K562 (cell line): ENCODE measurements around the gene GAB2. TPM values are rescaled to one million over a fixed set of nuclear protein-coding genes. Genes with fewer than 3 reads are reported as not detected.
A peak's percentile ranks its signal among the peaks of the same experiment; 100 is the strongest.

Experiments
- ATAC-seq: fragments of 200-7000 bp; cut with Tn5 transposase; 3 replicates; pipeline ENCODE4 v1.9.1; 2020; ENCODE audit warnings: moderate library complexity
- BruUV-seq: library from RNA; stranded (reverse); fragments of 400-500 nt; replicated peaks from 2 replicates; lab custom pipeline; 2021; lab: Mats Ljungman, UMichigan
- CTCF ChIA-PET: fragments of 300-600 bp; formaldehyde crosslinking; extraction: SDS; loops from one replicate; lab custom pipeline; 2021; ENCODE audit warnings: low intra/inter-chr PET ratio; lab: Yijun Ruan, JAX
- POLR2A ChIA-PET: fragments of 300-600, 350-650 bp; sonication (Branson Sonifier 250); formaldehyde crosslinking; extraction: SDS; loops from one replicate; lab custom pipeline; 2021; ENCODE audit warnings: antibody characterized with exemption, inconsistent platforms; lab: Yijun Ruan, JAX
- DNase-seq, 4 experiments: peaks; one replicate each; pipeline versions ENCODE4 v3.0.0 to v3.0.0-alpha.2; 2011 to 2018; ENCODE audit warnings: low spot score in 3 of 4, mixed read lengths in 3 of 4; ENCODE audit errors: extremely low read depth in 1 of 4
- FAIRE-seq: peaks from 2 replicates; lab custom pipeline; 2011; peaks lifted over from hg19 to GRCh38; lab: Jason Lieb, UNC
- H2AFZ ChIP-seq: 2 replicates; pipeline ENCODE4 v1.6.0; 2011; ENCODE audit warnings: low read depth, low read length, control low read depth, inconsistent platforms
- H3K27ac ChIP-seq: fragments of 200-600 bp; 3 replicates; pipeline ENCODE4 v1.8.0; 2011; ENCODE audit warnings: low read depth, mild to moderate bottlenecking, control low read depth, inconsistent platforms, low read length, moderate library complexity, mixed read lengths; ENCODE audit errors: extremely low read depth
- H3K27me3 ChIP-seq, 2 experiments: fragments of 300-600 bp in 1 of 2; 2 replicates in 1 of 2; 3 replicates in 1 of 2; pipeline versions ENCODE4 v1.6.0 to v1.8.0; 2011; ENCODE audit warnings: inconsistent platforms in 2 of 2, low read length in 2 of 2, mild to moderate bottlenecking in 1 of 2, mixed read lengths in 1 of 2, moderate library complexity in 1 of 2; ENCODE audit not compliant: control insufficient read depth in 2 of 2, insufficient read depth in 2 of 2
- H3K36me3 ChIP-seq: fragments of 300-600 bp; 3 replicates; pipeline ENCODE4 v1.8.0; 2011; ENCODE audit warnings: mild to moderate bottlenecking, low read length, inconsistent platforms; ENCODE audit not compliant: control insufficient read depth, insufficient read depth
- H3K4me1 ChIP-seq, 2 experiments: fragments of 200-600 bp in 1 of 2; replicated peaks in 1 of 2; 2 replicates in 1 of 2; 3 replicates in 1 of 2; pipeline versions ENCODE4 v1.5.1 to v1.8.0; 2011; ENCODE audit warnings: inconsistent platforms in 2 of 2, low read length in 2 of 2, mild to moderate bottlenecking in 1 of 2, mixed read lengths in 1 of 2, moderate library complexity in 1 of 2; ENCODE audit not compliant: control insufficient read depth in 2 of 2, insufficient read depth in 2 of 2
- H3K4me2 ChIP-seq: 2 replicates; pipeline ENCODE4 v1.6.1; 2011; ENCODE audit warnings: low read length, control low read depth, inconsistent platforms, mixed read lengths; ENCODE audit not compliant: insufficient read depth
- H3K4me3 ChIP-seq: fragments of 200-600 bp; sonication (generic), shearing (Covaris generic); 2 replicates; pipeline ENCODE4 v1.5.1; 2016; ENCODE audit warnings: control low read depth, inconsistent platforms
- H3K79me2 ChIP-seq: fragments of 200-600 bp; 3 replicates; pipeline ENCODE4 v1.8.0; 2011; ENCODE audit warnings: low read length, inconsistent platforms; ENCODE audit not compliant: control insufficient read depth, insufficient read depth
- H3K9ac ChIP-seq, 2 experiments: 2 replicates each; pipeline versions ENCODE4 v1.6.0 to v1.6.1; 2011; ENCODE audit warnings: low read depth in 2 of 2, low read length in 2 of 2, control low read depth in 1 of 2, inconsistent platforms in 1 of 2, mild to moderate bottlenecking in 1 of 2, mixed read lengths in 1 of 2; ENCODE audit not compliant: insufficient read depth in 1 of 2
- H3K9me1 ChIP-seq: one replicate; pipeline ENCODE4 v1.6.0; 2011; ENCODE audit warnings: inconsistent platforms, mild to moderate bottlenecking, low read length, moderate library complexity; ENCODE audit not compliant: control insufficient read depth, insufficient read depth
- H3K9me3 ChIP-seq: replicated peaks from 2 replicates; pipeline ENCODE4 v1.5.1; 2011; ENCODE audit warnings: low read depth, low read length, inconsistent platforms; ENCODE audit not compliant: control insufficient read depth, insufficient read depth
- H4K20me1 ChIP-seq: replicated peaks from 2 replicates; pipeline ENCODE4 v1.6.1; 2011; ENCODE audit warnings: low read length, inconsistent platforms, mixed read lengths; ENCODE audit not compliant: control insufficient read depth, insufficient read depth
- CBFA2T2 ChIP-seq: fragments of 450-650 bp; conservative IDR thresholded peaks from 2 replicates; pipeline ENCODE4 v1.6.1; 2017; ENCODE audit warnings: mild to moderate bottlenecking
- CBFA2T3 ChIP-seq: fragments of 450-650 bp; IDR thresholded peaks from 2 replicates; pipeline ENCODE4 v1.6.1; 2017
- CXXC5 ChIP-seq: fragments of 250-450 bp; sonication (Bioruptor Pico); IDR thresholded peaks from 2 replicates; pipeline ENCODE4 v1.8.0; 2022; ENCODE audit warnings: inconsistent platforms, mild to moderate bottlenecking, moderate library complexity
- DACH1 ChIP-seq: fragments of 450-650 bp; IDR thresholded peaks from 2 replicates; pipeline ENCODE4 v1.6.1; 2018; ENCODE audit not compliant: partially characterized antibody
- HNRNPK ChIP-seq: fragments of 200-400 bp; formaldehyde crosslinking; IDR thresholded peaks from one replicate; pipeline ENCODE4 v1.6.1; 2018; ENCODE audit warnings: mild to moderate bottlenecking, low read depth, low read length; ENCODE audit not compliant: poor library complexity, severe bottlenecking
- MEIS2 ChIP-seq: fragments of 450-650 bp; IDR thresholded peaks from 2 replicates; pipeline ENCODE4 v1.6.1; 2014; ENCODE audit warnings: mild to moderate bottlenecking; ENCODE audit not compliant: partially characterized antibody
- NFIC ChIP-seq: fragments of 450-650 bp; IDR thresholded peaks from 2 replicates; pipeline ENCODE4 v1.6.1; 2017; ENCODE audit warnings: mild to moderate bottlenecking, inconsistent platforms
- POU5F1 ChIP-seq: fragments of 150-350 bp; IDR thresholded peaks from 2 replicates; pipeline ENCODE4 v1.6.1; 2014; ENCODE audit warnings: borderline replicate concordance, low read length, low read depth, mild to moderate bottlenecking; ENCODE audit not compliant: partially characterized antibody
- SOX6 ChIP-seq: fragments of 450-650 bp; IDR thresholded peaks from 2 replicates; pipeline ENCODE4 v1.6.1; 2014; ENCODE audit warnings: mild to moderate bottlenecking
- TEAD2 ChIP-seq: fragments of 450-650 bp; IDR thresholded peaks from 2 replicates; pipeline ENCODE4 v1.6.1; 2016; ENCODE audit warnings: missing genetic modification characterization, control low read depth, missing compliant biosample characterization
- TSC22D4 ChIP-seq: fragments of 450-650 bp; IDR thresholded peaks from 2 replicates; pipeline ENCODE4 v1.6.1; 2016; ENCODE audit warnings: missing genetic modification characterization, missing biosample characterization, control low read depth
- TSHZ1 ChIP-seq: fragments of 250-450 bp; sonication (Bioruptor Pico); IDR thresholded peaks from 2 replicates; pipeline ENCODE4 v1.4.0; 2020; ENCODE audit warnings: mild to moderate bottlenecking, moderate library complexity
- whole genome bisulfite sequencing: fragments of 100-300 bp; shearing (Covaris generic); methylation state at CpG from one replicate; pipeline ENCODE4 v1.1.6; 2016; ENCODE audit warnings: low coverage, mixed read lengths; ENCODE audit not compliant: insufficient coverage; ENCODE audit errors: missing lambda C conversion rate; 5-methylcytosine and 5-hydroxymethylcytosine counted together
- in situ Hi-C: fragments of 300-500 bp; cut with MboI; formaldehyde crosslinking; loops from 4 replicates; pipeline ENCODE4 v1.15.0; 2018; ENCODE audit warnings: inconsistent platforms, mixed read lengths
- intact Hi-C: fragments of 100-400 bp; cut with micrococcal nuclease; formaldehyde crosslinking; loops from 2 replicates; pipeline ENCODE4 v1.14.2; 2022
- polyA plus RNA-seq, 8 experiments: library from polyadenylated mRNA; depleted of rRNA in 4 of 8; stranded (reverse) in 5 of 8; unstranded in 3 of 8; fragments of >200 nt; fragmentation: Nextera tagmentation in 2 of 8; fragmentation: Illumina TruSeq in 1 of 8; extraction: Ambion mirVana in 2 of 8; extraction: Trizol in 1 of 8; gene quantifications; 2 replicates each; pipeline versions ENCODE4 v1.2.1 to v1.2.3, GENCODE V29; 2011 to 2014; ENCODE audit warnings: inconsistent platforms in 1 of 8, missing spikeins in 1 of 8
- total RNA-seq, 7 experiments: library from RNA; depleted of rRNA in 6 of 7; stranded (reverse); fragments of >200 nt in 6 of 7; fragmentation: Illumina TruSeq in 2 of 7; extraction: Trizol in 2 of 7; gene quantifications; 2 replicates each; pipeline versions ENCODE4 v1.2.1 to v1.2.3, GENCODE V29; 2011 to 2021; ENCODE audit warnings: low replicate concordance in 1 of 7
- TF ChIP-seq, protein P1 (sequence below): sonication (generic); formaldehyde crosslinking; IDR thresholded peaks from 2 replicates; pipeline ENCODE4 v1.9.0; 2022; ENCODE audit warnings: mild to moderate bottlenecking, missing genetic modification reagents
- TF ChIP-seq, protein P2 (sequence below): sonication (generic); formaldehyde crosslinking; IDR thresholded peaks from 2 replicates; pipeline ENCODE4 v1.8.1; 2023; ENCODE audit warnings: mild to moderate bottlenecking, missing genetic modification reagents

Gene GAB2
- total and polyA plus RNA-seq, 9 of the 15 experiments (the other 6 are each of a cell fraction or from before 2014, with no cell fraction given) = 2.3 to 35.2 (median 16.1) TPM

DNA sequence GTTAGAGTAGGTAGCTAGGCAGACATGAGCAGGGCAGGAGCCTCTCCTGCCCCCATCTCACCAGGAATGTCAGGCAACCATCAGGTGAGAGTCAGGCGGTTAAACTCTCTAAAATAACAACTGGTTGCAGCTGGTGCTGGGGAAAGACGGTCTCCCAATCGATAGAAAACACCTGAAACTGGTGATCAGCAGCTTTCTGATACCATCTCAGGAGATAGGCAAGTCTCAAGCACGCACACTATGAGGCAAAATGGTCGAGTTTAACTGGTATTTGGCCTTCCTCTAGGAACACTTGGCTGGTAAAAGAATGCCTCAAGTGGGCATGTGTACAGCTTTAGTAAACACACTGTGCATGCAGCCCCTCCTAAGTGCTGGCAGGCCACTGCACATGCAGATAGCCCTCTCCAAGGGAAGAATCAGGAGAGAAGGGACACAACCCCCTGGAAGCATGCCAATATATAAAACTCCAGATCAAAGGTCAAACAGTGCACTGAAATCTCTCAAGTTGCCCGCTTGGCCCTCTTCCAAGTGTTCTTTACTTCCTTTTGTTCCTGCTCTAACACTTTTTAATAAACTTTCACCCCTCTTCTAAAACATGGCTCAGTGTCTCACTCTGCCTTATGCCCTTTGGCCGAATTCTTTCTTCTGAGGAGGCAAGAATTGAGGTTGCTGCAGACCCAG lies 140.2 kb downstream of the GAB2 start:
- peaks cover 5 to 7% of the 10 kb centered on the region in 2 experiments; a peak in 2 of 5 replicates for H3K4me1 ChIP-seq
- H2AFZ ChIP-seq = no peak overlapping the region
- FAIRE-seq (peak; percentile 68), ATAC-seq (peak; percentile 25), DNase-seq (no peak)
- peaks cover 11% of the 10 kb centered on the region for H3K9me3 ChIP-seq
- ChIA-PET POLR2A (interaction anchor here (0.7 kb wide), 1 partner anchor 289 kb away, joined by 3 read pairs; no protein-coding TSS in a partner anchor), CTCF (no interaction called here)
- H3K9me1 ChIP-seq = no peaks in the 10 kb centered on the region
- no peak overlapping the region; a peak in 1 of 4 replicates for H3K9ac ChIP-seq
- WGBS = 38% methylated on average over 7 of the region's 7 CpGs
- intact Hi-C loops = no loop called here
- H3K27ac ChIP-seq = no peak overlapping the region
- H3K79me2 ChIP-seq = 0 out of 3 replicates have a peak, but pooled peaks cover under 1% of the 10 kb centered on the region
- peaks cover 31% of the 10 kb centered on the region; the same call in 2 of the 3 replicates for H3K36me3 ChIP-seq
- no peaks in the 10 kb centered on the region for H4K20me1 ChIP-seq
- in situ Hi-C loops = no loop called here
- H3K4me2 ChIP-seq = no peak overlapping the region
- BruUV-seq = TSS peak; percentile 17
- H3K4me3 ChIP-seq = no peak overlapping the region
- H3K27me3 ChIP-seq = no peaks in the 10 kb centered on the region
- no peak for TF ChIP-seq TSC22D4 (tag)
- TF ChIP-seq, protein P1, sequence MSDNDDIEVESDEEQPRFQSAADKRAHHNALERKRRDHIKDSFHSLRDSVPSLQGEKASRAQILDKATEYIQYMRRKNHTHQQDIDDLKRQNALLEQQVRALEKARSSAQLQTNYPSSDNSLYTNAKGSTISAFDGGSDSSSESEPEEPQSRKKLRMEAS = no peak
- TF ChIP-seq HNRNPK = no peak
- TF ChIP-seq CXXC5 (CRISPR knock-in tag) = 0 out of 2 replicates have a peak, but pooled peaks have one; percentile 8
- no peak for TF ChIP-seq MEIS2
- no peak for TF ChIP-seq TEAD2 (tag)
- TF ChIP-seq SOX6 = no peak
- TF ChIP-seq DACH1 = no peak
- TF ChIP-seq TSHZ1 (CRISPR knock-in tag) = no peak
- no peak for TF ChIP-seq POU5F1
- TF ChIP-seq, protein P2, sequence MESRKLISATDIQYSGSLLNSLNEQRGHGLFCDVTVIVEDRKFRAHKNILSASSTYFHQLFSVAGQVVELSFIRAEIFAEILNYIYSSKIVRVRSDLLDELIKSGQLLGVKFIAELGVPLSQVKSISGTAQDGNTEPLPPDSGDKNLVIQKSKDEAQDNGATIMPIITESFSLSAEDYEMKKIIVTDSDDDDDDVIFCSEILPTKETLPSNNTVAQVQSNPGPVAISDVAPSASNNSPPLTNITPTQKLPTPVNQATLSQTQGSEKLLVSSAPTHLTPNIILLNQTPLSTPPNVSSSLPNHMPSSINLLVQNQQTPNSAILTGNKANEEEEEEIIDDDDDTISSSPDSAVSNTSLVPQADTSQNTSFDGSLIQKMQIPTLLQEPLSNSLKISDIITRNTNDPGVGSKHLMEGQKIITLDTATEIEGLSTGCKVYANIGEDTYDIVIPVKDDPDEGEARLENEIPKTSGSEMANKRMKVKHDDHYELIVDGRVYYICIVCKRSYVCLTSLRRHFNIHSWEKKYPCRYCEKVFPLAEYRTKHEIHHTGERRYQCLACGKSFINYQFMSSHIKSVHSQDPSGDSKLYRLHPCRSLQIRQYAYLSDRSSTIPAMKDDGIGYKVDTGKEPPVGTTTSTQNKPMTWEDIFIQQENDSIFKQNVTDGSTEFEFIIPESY = no peak
- TF ChIP-seq CBFA2T2 = 0 out of 2 replicates have a peak, but pooled peaks have one; percentile 11
- peak; percentile 91 for TF ChIP-seq NFIC
- 0 out of 2 replicates have a peak, but pooled peaks have one; percentile 3 for TF ChIP-seq CBFA2T3
